Choroid plexus epithelial cell (primary cell): Measurements from ENCODE around the gene CDH13.

Experiments used
- DNase-seq: peaks from one replicate; pipeline ENCODE4 v3.0.0-alpha.2; 2010; ENCODE audit warnings: low read depth
- H3K4me3 ChIP-seq: 2 replicates; pipeline ENCODE4 v1.5.1; 2011; ENCODE audit warnings: low read depth, mild to moderate bottlenecking, control low read depth, low read length, moderate library complexity
- TF ChIP-seq, protein P1 (sequence below): conservative IDR thresholded peaks from 2 replicates; pipeline ENCODE4 v1.5.1; 2011; ENCODE audit warnings: low read depth, mild to moderate bottlenecking, control low read depth, inconsistent platforms, low read length, moderate library complexity

The CDH13 gene

GRCh38 chr16:83392743-83393142, 766.0 kb downstream of the CDH13 start:
- H3K4me3 ChIP-seq = no peak overlapping the region
- TF ChIP-seq, protein P1, sequence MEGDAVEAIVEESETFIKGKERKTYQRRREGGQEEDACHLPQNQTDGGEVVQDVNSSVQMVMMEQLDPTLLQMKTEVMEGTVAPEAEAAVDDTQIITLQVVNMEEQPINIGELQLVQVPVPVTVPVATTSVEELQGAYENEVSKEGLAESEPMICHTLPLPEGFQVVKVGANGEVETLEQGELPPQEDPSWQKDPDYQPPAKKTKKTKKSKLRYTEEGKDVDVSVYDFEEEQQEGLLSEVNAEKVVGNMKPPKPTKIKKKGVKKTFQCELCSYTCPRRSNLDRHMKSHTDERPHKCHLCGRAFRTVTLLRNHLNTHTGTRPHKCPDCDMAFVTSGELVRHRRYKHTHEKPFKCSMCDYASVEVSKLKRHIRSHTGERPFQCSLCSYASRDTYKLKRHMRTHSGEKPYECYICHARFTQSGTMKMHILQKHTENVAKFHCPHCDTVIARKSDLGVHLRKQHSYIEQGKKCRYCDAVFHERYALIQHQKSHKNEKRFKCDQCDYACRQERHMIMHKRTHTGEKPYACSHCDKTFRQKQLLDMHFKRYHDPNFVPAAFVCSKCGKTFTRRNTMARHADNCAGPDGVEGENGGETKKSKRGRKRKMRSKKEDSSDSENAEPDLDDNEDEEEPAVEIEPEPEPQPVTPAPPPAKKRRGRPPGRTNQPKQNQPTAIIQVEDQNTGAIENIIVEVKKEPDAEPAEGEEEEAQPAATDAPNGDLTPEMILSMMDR = no peak
- DNase-seq = no peak

DNA sequence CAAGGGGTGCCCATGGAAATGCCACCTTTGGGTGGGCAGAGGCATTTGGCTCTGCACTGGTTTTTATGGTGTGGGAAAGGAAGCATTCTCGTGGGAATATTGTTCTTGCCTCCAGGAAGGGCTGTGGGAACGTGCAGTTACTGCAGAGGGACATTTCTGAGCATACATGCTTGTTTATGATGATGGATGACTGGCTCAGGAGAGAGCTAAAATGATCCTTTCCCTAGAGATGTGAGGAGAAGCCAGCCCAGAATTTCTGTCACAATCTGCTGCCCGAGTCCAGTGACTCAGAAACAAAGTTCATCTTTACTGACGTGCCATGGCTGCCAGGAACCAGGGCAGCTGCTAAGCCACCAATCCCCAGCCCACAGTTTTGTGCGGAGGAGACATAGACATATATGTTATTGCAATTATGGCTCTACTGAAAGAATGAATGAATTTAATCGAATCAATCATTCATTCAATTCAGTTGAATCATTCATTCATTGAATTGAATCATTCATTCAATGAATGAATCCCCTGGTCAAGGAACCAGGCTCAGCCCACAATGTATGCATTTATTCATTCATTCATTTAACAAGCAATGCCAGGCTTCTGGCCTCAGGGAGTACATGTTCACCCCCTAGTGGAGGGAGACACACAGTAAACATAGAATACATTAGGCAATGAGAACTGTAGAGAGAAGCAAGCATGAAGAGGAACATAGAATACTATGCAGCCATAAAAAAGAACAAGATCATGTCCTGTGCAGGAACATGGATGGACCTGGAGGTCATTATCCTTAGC, 766.6 kb downstream of the CDH13 start:
- peak; percentile 39 for DNase-seq
- H3K4me3 ChIP-seq = no peak overlapping the region
- TF ChIP-seq, protein P1 = peak; percentile 52

- TF ChIP-seq, protein P1 = no peak
- no peak overlapping the region for H3K4me3 ChIP-seq
- DNase-seq = no peak
These were observed 771.0 kb downstream of the CDH13 start for GRCh38 chr16:83397601-83398291.

DNA sequence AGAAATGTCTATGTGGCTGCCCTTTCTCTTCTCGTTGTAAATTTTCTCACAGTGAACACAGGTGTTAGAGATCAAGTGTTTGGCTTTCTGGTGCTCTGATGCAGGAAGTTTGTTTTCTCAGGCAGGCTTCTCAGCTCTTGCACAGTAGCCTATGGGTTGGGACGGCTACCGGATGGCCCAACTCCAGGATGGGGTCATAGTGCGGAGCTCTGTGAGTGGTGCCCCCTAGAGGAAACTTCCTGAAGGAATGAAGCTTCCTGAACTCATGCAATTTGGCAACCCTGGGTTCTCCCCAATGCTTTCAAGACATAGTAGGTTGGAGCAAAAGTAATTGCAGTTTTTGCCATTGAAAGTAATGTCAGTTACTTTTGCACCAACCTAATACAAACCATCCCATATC, 773.5 kb downstream of the CDH13 start:
- peak; percentile 32 for DNase-seq
- no peak overlapping the region for H3K4me3 ChIP-seq
- TF ChIP-seq, protein P1 = peak; percentile 33

GRCh38 chr16:83402160-83402814, 775.5 kb downstream of the CDH13 start:
- DNase-seq = no peak
- H3K4me3 ChIP-seq = no peak overlapping the region
- TF ChIP-seq, protein P1 = peak; percentile 16

- no peak overlapping the region for H3K4me3 ChIP-seq
- TF ChIP-seq, protein P1 = no peak
- DNase-seq = peak; percentile 69
These were observed 776.2 kb downstream of the CDH13 start for GRCh38 chr16:83402967-83403366.
